CD4-positive, alpha-beta T cell treated with Interleukin-12 subunit alpha and Interleukin-12 subunit beta, for 1 hour (primary cell): ENCODE results near the gene CRAT.

ENCODE experiments used
- DNase-seq: peaks from one replicate; pipeline ENCODE4 v3.0.0-alpha.2; 2020

The CRAT gene

DNA sequence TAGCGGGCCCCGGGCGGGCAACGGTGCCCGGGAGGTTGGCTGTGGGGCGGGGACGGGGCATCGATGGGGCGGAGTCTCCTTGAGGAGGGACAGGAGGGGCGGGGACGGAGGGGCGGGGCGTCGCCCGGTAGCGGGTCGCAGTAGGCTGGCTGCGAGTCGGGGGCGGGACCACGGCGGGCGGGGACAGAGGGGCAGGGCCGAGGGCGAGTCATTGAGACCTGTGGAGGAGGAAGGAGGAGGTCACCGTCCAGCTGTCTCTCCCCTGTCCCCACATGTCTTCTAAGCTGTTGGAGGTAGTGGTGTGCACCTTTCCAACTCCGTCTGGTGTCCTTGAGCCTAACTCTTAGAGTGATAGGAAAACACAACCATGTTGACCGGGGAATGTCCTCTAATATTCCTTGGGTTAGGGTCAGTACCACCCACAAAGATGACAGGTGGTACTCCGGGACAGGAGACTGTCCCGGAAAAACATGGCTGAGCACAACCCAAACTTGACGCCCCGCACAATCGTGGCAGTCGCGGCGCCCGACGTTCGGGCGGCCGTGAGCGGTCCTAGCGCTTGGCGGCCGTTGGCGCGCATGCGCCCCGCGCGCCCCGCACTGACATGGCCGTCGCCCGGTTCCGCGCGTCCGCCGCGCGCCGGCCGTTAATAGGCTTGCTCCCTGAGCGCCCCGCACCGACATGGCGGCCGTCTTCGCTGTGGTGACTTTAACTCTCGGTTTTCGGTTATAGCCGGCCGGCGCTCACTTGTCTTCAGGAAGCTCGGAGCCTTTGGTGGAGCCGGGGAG is at the start of gene CRAT, which contains the start of gene PTPA:
Gene CRAT (minus strand): TSS at position 54 of the 788 bp plus-strand sequence. CDS start 284 bp downstream, outside the sequence.
Gene PTPA (plus strand): TSS at position 676 of the 788 bp plus-strand sequence. CDS start 186 bp downstream, outside the sequence.
- DNase-seq: peak; percentile 96

GRCh38 chr9:129156163-129156562 is 45.6 kb upstream of the CRAT start:
- DNase-seq: no peak

- DNase-seq: no peak
Observed at GRCh38 chr9:129154866-129155477, 44.4 kb upstream of the CRAT start.

GRCh38 chr9:129151469-129151868 is 40.9 kb upstream of the CRAT start:
- no peak for DNase-seq

GRCh38 chr9:129150672-129151211 is 40.1 kb upstream of the CRAT start:
- DNase-seq: no peak

GRCh38 chr9:129150122-129150521 is 39.5 kb upstream of the CRAT start:
- DNase-seq: no peak

GRCh38 chr9:129149442-129149841 is 38.8 kb upstream of the CRAT start:
- DNase-seq: no peak

- DNase-seq: no peak
Observed at GRCh38 chr9:129148463-129149204, 38.0 kb upstream of the CRAT start.

- DNase-seq: no peak
Observed at GRCh38 chr9:129146441-129146941, 35.9 kb upstream of the CRAT start.

DNA sequence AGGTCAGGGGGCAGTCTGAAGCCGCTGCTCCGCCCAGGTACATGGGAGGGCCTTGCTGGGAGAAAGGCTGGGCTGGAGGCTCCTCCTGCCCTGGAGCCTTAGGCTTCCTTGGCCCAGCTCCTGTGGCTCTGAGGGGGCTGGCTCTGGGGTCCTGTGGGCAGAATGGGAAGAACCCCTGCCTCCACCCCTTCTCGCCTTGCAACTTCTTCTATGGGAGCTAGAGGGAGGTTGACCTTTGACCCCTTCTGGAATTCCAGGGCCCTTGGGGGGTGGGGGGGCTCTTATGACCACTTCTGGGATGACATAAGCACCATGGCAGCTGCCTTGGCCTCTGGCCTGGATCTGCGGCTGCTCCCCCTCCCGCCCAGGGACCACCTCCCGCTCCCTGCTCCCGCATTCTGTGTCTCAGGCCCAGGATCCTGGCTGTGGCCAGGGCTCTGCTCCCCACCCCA is 35.3 kb upstream of the CRAT start:
- DNase-seq: no peak

GRCh38 chr9:129145316-129145715 is 34.7 kb upstream of the CRAT start:
- no peak for DNase-seq

DNA sequence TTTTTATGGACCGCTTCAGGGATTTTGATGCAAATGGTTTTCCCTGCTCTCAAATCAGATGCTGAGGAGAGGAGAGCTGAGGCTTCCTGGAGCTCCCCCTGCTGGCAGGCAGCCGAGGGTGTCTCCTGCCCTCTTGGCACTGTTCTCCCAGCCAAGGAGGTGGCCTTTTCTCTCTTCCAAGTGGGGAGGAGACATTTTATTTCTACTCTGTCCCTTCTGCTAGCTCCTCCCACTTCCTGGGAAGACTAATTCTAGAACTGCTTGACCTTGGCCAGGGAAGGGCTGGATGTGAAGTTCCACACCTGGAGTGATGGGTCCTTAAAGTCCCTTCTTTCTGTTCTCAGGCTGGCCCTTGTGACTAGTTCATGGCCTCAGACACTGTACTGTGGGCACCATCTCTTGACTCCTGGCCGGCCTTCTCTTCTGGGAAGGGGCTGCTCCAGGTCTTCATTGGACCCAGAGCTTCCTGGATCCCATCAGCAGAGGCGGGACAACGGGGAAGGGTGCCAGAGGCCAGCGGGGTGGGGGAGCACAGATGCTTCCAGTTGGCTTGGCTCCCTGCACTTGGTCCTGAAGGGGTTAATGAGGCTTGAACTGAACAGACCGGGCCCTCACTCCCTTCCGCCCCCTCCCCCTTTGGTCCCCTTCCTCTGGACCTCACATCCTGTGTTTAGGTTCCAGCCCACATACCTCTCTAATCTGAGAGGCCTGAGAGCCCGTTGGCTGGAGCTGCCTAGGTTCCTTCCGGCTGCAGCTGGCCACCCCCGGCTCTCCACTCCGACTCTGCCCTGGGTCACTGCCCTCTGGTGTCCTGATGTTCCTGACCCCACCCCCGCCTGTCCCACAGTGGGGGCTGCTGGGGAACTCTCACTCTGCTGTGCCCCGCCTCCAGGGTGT is 32.7 kb upstream of the CRAT start:
- DNase-seq: peak; percentile 77

DNA sequence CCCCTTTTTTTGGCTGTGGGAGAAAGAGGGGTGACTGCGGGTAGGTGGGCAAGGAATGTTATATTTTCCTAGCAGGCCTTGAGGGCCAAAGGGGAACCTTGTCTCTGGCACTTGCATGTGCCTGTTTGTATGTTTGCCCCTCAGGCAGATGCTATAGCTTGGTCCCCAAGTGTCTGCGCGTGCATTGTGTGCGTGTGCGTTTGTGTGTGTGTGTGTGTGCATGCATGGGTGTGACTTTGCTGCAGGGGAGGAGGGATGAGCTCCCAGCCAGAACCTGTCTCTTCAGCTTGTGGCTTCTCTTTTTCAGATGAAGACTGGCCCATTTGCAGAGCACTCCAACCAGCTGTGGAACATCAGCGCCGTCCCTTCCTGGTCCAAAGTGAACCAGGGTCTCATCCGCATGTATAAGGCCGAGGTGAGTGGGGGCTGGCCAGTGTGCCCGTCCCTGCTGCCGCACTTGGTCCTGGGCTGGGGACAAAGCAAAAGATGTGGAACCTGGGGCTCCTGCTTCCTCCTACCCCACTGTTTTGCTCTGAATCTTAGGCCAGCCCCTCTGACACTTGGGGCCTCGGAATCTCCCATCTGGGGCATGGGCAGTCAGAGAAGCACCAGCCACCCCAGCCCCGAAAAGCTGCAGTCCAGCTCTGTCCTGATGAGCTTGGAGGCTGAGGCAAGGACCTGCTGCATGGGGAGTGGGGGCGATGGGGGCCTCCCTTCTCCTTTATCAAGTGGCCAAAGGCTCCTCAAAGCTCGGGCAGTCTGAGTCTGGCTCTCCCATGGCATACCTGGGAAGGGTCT is 31.7 kb upstream of the CRAT start:
- no peak for DNase-seq

DNA sequence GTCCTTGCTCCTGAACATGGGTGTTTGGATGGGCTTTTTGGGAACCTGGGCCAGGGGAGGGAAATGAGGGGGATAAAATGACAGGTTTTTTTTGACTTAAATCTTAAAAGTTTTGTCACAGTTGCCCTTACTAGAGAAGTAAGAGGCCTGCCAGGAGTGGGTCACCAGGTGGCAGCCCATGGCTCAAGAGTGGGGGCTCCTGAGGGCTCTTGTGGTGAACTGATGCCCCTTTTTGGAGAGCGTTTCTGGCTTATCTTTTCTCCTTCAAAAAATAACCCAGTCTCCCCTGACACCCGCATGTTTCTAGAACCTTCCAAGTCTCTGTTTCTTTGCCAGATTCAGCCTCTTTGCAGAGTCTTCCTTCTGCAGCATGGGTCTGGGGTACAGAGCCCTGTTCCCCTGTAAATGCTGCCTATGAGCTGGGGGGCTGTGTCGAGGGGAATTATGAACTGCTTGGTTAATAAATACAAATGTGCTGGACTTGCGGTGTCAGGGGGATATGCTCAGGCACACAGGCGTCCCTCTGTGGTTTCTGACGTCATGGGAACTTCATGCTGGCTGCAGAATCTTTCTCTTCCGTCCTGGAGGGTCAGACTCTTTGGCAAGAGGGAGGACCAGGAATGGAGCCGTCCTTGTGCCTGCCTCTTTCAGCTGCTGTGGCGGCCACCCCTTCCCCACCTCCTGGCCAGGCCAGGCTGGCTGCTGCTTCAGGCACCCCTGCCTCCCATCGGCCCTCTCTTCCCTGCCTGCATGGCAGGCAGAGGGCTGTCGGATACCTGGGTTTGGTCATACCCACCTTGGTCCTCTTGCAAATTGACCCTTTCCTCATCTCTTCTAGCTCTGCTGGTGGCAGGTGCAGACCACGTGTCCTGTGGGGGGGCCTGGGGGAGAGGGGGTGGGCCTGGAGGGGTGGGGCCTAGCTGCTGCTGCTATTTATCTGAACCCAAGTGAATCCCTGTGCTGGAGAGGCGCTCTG is 30.8 kb upstream of the CRAT start:
- peak; percentile 26 for DNase-seq

DNA sequence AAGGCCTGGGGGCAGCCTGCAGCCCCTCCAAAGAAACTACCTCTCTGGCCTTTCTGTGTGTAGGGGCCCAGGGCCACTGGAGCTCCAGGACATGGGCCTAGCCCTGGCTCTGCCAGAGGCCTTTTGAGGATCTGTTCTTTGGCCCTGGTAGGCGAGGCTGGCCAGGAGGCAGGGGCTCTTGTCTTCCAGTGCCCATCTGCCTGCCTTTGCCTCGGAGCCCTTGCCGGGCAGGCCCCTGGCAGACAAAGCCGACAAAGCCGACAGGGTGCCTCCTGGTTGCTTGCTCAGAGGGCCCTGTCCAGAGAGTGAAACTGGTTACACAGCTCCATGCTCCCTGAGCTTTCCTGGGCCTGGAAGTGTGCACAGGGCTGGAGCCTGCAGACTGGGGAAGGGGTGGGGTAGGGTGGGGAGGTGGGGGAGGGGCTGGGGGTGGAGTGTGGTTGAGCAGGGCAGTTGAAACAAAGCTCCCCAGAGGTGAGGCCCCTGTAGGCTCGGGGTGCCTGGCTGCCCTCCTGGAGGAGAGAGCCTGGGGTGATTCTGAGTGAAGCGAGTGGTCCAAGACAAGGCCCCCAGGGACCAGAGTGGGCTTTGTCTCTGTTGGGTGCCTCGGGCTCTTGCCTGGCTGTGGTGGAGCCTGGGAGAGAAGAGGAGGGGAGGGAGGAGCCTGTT is 29.9 kb upstream of the CRAT start:
- peak; percentile 20 for DNase-seq

DNA sequence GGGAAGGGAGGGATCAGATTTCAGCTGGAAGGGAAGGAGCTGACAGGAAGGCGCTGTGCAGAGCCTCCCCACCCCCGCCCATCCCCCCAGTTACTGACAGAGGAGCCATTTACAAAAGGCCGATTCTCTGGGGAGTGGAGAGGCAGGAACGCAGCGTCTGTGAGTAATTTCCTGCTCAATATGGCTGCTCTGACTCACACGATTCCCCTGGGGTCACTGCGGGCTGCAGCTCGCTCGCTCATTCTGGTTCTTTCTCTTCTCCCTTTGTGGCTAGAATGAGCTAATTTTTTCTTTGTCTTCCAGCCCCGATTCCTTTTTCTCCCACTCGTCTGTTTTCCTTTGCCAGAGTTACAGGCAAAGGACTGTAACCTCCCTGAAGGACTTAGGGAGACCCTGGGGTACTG is 29.4 kb upstream of the CRAT start:
- DNase-seq: peak; percentile 85

DNA sequence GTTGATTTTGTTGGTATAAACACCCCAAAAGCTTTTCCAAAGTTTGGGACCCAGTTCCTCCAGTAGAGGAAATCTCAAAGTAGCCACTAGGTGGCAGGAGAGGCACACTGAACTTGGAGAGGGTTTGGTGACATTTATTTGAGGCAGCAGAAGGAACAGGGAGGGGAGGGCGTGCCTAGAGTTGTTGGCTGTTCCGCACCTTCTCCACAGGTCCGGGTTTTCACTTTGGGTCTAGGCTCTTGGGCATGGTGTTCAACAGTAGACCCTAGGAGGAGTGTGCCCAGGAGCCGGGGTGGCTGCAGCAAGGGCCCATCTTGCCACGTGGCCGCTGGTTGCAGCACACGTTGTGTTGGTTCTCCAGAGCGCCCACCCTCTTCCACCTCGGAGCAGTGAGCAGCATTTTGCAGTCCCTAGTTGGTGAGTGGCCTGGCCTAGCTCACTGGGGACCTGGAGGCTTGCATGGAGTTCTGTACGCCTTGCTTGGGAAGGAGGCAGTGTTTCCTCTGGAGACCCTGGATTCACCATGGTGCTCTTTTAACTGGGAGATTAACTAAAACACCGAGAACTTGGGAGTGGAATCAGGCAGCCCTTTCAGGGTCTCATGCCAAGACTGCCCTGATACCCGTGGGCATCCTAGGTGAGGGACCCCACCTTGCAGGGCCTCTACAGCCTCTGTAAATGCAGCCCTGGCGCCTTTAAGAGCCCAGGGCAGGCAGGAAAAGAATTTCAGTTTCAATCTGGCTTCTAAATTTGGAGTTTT is 28.8 kb upstream of the CRAT start:
- peak; percentile 85 for DNase-seq

DNA sequence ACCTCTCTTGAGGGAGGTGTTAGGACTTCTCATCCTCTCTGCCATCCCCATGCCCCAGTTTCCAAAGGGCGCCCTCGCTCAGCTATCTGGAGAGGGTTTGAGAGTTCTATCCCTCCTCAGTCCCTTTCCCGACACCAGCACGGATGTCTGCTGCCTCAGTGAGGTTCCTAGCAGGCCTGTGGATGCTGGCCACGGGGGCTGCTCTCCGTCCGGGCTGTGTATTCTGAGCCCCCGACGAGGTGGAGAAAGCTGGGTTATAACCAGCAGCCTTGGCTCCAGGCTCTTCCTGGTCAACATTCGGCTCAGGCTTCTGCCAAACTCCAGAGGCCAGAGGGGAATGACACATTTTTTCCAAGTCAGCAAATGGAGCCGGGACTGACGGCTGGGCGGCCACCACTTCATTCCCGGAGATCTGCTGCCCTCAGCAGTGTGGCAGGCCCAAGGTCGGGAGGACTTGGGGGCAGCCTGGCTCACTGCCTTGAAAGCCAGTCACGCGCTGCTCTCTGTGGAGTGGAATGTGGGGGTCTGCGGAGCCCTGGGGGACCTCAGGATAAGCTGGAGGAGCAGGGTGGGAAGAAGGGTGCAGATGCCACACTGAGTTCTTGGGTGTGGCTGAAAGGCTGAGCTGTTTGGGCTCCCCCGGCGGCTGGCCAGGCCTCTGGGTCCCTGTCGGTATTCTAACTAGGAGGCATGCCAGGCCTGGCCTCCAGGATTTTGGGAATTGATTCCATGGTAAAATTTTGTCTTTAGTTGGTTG is 28.1 kb upstream of the CRAT start:
- no peak for DNase-seq
